DOHH2 (cell line): Measurements from ENCODE around the gene LGALS12.
"Not testable (repeated sequence)": the region's sequence is repeated elsewhere in the genome, so short reads cannot be mapped to it uniquely, and the experiment has no call there.

Source experiments
- H3F3A ChIP-seq: fragments of 200-600 bp; sonication (generic), shearing (Covaris generic); 2 replicates; pipeline ENCODE4 v1.6.0; 2016; ENCODE audit warnings: antibody characterized with exemption, mild to moderate bottlenecking; ENCODE audit not compliant: control insufficient read depth, insufficient read depth
- H3K27ac ChIP-seq: fragments of 200-600 bp; sonication (generic); 2 replicates; pipeline ENCODE4 v1.5.1; 2014; ENCODE audit warnings: low read depth, mild to moderate bottlenecking, low read length, moderate library complexity
- H3K27me3 ChIP-seq: fragments of 200-600 bp; sonication (generic); 2 replicates; pipeline ENCODE4 v1.6.1; 2014; ENCODE audit warnings: mild to moderate bottlenecking, low read length, mixed read lengths; ENCODE audit not compliant: control insufficient read depth
- H3K36me3 ChIP-seq: fragments of 200-600 bp; sonication (generic); 2 replicates; pipeline ENCODE4 v1.6.1; 2014; ENCODE audit warnings: mild to moderate bottlenecking, low read length, moderate library complexity, mixed read lengths; ENCODE audit not compliant: control insufficient read depth
- H3K4me1 ChIP-seq: fragments of 200-600 bp; sonication (generic); 2 replicates; pipeline ENCODE4 v1.6.1; 2014; ENCODE audit warnings: mild to moderate bottlenecking, low read length, mixed read lengths; ENCODE audit not compliant: control insufficient read depth
- H3K4me2 ChIP-seq: fragments of 200-600 bp; sonication (generic); 2 replicates; pipeline ENCODE4 v1.6.0; 2014; ENCODE audit warnings: mild to moderate bottlenecking, low read length, moderate library complexity
- H3K4me3 ChIP-seq: fragments of 200-600 bp; sonication (generic); 2 replicates; pipeline ENCODE4 v1.5.1; 2014; ENCODE audit warnings: mild to moderate bottlenecking, low read length, mixed read lengths
- H3K79me2 ChIP-seq: fragments of 200-600 bp; sonication (generic); 2 replicates; pipeline ENCODE4 v1.6.1; 2014; ENCODE audit warnings: mild to moderate bottlenecking, low read length, mixed read lengths; ENCODE audit not compliant: control insufficient read depth
- H3K9me2 ChIP-seq: fragments of 200-600 bp; sonication (generic); replicated peaks from 2 replicates; pipeline ENCODE4 v1.6.1; 2014; ENCODE audit warnings: mild to moderate bottlenecking, low read length, mixed read lengths; ENCODE audit not compliant: control insufficient read depth
- H3K9me3 ChIP-seq: fragments of 200-600 bp; sonication (generic); 2 replicates; pipeline ENCODE4 v1.6.1; 2014; ENCODE audit warnings: antibody characterized with exemption, low read length, mixed read lengths; ENCODE audit not compliant: control insufficient read depth, insufficient read depth
- H4K20me1 ChIP-seq: fragments of 200-600 bp; sonication (generic); 2 replicates; pipeline ENCODE4 v1.6.0; 2014; ENCODE audit warnings: low read depth, mild to moderate bottlenecking, antibody characterized with exemption, low read length, moderate library complexity; ENCODE audit not compliant: control insufficient read depth, insufficient read depth
- EZH2phosphoT487 ChIP-seq: fragments of 200-600 bp; sonication (generic); IDR thresholded peaks from 2 replicates; pipeline ENCODE4 v1.6.1; 2017; ENCODE audit warnings: borderline replicate concordance, mild to moderate bottlenecking, antibody characterized with exemption, low read length, moderate library complexity, mixed read lengths
- TF ChIP-seq, protein P1 (sequence below): fragments of 200-600 bp; sonication (generic); IDR thresholded peaks from one replicate; pipeline ENCODE4 v1.5.1; 2014; ENCODE audit warnings: antibody characterized with exemption, mild to moderate bottlenecking, low read depth, low read length; ENCODE audit not compliant: poor library complexity, severe bottlenecking

LGALS12 gene

DNA sequence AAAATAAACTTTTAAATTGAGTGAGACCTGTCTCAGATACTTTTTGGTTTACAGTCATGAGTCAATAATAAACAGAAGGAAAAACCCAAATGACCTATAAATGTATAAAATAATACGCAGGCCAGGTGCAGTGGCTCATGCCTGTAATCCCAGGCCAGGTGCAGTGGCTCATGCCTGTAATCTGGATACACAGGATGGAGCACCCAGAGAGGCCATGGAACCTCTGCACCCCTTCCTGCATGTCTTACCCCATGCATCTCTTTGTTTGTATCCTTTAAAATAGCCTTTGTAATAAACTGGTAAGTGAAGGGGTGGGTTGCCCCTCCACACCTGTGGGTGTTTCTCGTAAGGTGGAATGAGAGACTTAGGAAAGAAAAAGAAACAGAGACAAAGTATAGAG, 21.8 kb downstream of the LGALS12 start:
- no peak overlapping the region for H3K4me2 ChIP-seq
- H3K4me1 ChIP-seq, result peaks cover 12% of the 10 kb centered on the region
- no peak overlapping the region for H3K27ac ChIP-seq
- TF ChIP-seq, protein P1, sequence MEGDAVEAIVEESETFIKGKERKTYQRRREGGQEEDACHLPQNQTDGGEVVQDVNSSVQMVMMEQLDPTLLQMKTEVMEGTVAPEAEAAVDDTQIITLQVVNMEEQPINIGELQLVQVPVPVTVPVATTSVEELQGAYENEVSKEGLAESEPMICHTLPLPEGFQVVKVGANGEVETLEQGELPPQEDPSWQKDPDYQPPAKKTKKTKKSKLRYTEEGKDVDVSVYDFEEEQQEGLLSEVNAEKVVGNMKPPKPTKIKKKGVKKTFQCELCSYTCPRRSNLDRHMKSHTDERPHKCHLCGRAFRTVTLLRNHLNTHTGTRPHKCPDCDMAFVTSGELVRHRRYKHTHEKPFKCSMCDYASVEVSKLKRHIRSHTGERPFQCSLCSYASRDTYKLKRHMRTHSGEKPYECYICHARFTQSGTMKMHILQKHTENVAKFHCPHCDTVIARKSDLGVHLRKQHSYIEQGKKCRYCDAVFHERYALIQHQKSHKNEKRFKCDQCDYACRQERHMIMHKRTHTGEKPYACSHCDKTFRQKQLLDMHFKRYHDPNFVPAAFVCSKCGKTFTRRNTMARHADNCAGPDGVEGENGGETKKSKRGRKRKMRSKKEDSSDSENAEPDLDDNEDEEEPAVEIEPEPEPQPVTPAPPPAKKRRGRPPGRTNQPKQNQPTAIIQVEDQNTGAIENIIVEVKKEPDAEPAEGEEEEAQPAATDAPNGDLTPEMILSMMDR, result no peak
- H3K27me3 ChIP-seq, result no peaks in the 10 kb centered on the region
- H4K20me1 ChIP-seq, result no peaks in the 10 kb centered on the region
- no peaks in the 10 kb centered on the region for H3F3A ChIP-seq
- no peaks in the 10 kb centered on the region for H3K79me2 ChIP-seq
- peaks cover 3% of the 10 kb centered on the region; the same call in 1 of the 2 replicates for H3K9me3 ChIP-seq
- H3K9me2 ChIP-seq, result no peaks in the 10 kb centered on the region
- no peak overlapping the region for H3K4me3 ChIP-seq
- no peaks in the 10 kb centered on the region for H3K36me3 ChIP-seq

DNA sequence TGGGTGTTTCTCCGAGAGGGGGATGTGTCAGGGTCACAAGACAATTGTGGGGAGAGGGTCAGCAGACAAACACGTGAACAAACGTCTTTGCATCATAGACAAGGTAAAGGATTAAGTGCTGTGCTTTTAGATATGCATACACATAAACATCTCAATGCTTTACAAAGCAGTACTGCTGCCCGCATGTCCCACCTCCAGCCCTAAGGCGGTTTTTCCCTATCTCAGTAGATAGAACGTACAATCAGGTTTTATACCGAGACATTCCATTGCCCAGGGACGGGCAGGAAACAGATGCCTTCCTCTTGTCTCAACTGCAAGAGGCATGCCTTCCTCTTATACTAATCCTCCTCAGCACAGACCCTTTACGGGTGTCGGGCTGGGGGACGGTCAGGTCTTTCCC, 22.3 kb downstream of the LGALS12 start:
- not testable (repeated sequence) for H3K4me3 ChIP-seq, H3K79me2 ChIP-seq, H3K36me3 ChIP-seq, H3K27me3 ChIP-seq, H3K9me2 ChIP-seq, H3K9me3 ChIP-seq, H3K4me2 ChIP-seq, H4K20me1 ChIP-seq, H3F3A ChIP-seq, H3K27ac ChIP-seq
- peaks cover 12% of the 10 kb centered on the region for H3K4me1 ChIP-seq

DNA sequence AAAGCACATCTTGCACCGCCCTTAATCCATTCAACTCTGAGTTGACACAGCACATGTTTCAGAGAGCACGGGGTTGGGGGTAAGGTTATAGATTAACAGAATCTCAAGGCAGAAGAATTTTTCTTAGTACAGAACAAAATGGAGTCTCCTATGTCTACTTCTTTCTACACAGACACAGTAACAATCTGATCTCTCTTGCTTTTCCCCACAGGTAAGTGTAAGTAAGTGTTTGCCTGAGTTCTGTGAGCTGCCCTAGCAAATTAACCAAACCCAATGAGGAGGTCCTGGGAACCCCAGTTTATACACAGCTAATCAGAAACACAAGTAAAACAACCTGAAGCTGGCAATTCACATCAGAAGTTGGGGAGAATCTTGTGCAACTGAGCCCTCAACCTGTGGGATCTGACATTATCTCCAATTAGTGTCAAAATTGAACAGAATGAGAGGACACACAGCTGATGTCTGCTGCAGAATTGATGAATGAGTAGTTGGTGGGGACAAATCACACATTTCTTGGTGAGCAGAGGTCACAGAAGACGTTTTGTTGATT, 22.9 kb downstream of the LGALS12 start:
- not testable (repeated sequence) for H4K20me1 ChIP-seq, H3K9me3 ChIP-seq, H3K4me2 ChIP-seq, H3K4me3 ChIP-seq, H3F3A ChIP-seq, H3K27me3 ChIP-seq, H3K9me2 ChIP-seq, H3K79me2 ChIP-seq, H3K27ac ChIP-seq, H3K36me3 ChIP-seq
- H3K4me1 ChIP-seq, result peaks cover 12% of the 10 kb centered on the region

DNA sequence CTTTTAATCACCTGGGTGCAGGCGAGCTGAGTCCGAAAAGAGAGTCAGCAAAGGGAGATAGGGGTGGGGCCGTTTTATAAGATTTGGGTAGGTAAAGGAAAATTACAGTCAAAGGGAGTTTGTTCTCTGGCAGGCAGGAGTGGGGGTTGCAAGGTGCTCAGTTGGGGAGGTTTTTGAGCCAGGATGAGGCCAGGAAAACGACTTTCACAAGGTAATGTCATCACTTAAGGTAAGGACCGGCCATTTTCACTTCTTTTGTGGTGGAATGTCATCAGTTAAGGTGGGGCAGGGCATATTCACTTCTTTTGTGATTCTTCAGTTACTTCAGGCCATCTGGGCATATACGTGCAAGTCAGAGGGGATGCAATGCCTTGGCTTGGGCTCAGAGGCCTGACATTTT, 23.5 kb downstream of the LGALS12 start:
- H3K36me3 ChIP-seq, H3K79me2 ChIP-seq: not testable (repeated sequence)
- H3K4me1 ChIP-seq, result peaks cover 12% of the 10 kb centered on the region

DNA sequence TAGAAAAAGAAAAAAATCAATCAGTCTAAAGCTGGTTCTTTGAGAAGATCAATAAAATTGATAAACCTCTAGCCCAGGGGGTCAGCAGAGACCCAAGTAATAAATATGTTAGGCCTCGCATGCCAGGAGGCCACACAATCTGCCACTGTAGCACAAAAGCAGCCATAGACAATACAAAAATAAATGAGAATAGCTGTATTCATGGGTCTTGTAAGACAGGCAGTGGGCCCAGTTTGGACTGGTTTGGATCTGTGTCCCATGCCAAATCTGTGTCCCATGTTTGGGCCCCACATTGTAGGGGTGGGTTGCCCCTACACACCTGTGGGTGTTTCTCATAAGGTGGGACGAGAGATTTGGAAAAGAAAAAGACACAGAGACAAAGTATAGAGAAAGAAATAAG, 24.1 kb downstream of the LGALS12 start:
- no peaks in the 10 kb centered on the region for H3K36me3 ChIP-seq
- TF ChIP-seq, protein P1, result no peak
- TF ChIP-seq EZH2phosphoT487, result no peak
- no peaks in the 10 kb centered on the region for H3K9me2 ChIP-seq
- no peaks in the 10 kb centered on the region for H3K79me2 ChIP-seq
- H3K4me1 ChIP-seq, result peaks cover 12% of the 10 kb centered on the region
- H4K20me1 ChIP-seq, result no peaks in the 10 kb centered on the region
- H3K4me2 ChIP-seq, result no peak overlapping the region
- H3K27me3 ChIP-seq, result 0 out of 2 replicates have a peak, but pooled peaks cover 7% of the 10 kb centered on the region
- H3K9me3 ChIP-seq, result no peaks in the 10 kb centered on the region
- no peak overlapping the region for H3K4me3 ChIP-seq
- H3F3A ChIP-seq, result no peaks in the 10 kb centered on the region
- H3K27ac ChIP-seq, result no peak overlapping the region

More for the DNA sequence above, 23.5 kb downstream of the LGALS12 start:
- not testable (repeated sequence) for H3K9me3 ChIP-seq, H3K4me3 ChIP-seq, H3K27me3 ChIP-seq, H3K27ac ChIP-seq, H4K20me1 ChIP-seq, H3K9me2 ChIP-seq, H3F3A ChIP-seq, H3K4me2 ChIP-seq

DNA sequence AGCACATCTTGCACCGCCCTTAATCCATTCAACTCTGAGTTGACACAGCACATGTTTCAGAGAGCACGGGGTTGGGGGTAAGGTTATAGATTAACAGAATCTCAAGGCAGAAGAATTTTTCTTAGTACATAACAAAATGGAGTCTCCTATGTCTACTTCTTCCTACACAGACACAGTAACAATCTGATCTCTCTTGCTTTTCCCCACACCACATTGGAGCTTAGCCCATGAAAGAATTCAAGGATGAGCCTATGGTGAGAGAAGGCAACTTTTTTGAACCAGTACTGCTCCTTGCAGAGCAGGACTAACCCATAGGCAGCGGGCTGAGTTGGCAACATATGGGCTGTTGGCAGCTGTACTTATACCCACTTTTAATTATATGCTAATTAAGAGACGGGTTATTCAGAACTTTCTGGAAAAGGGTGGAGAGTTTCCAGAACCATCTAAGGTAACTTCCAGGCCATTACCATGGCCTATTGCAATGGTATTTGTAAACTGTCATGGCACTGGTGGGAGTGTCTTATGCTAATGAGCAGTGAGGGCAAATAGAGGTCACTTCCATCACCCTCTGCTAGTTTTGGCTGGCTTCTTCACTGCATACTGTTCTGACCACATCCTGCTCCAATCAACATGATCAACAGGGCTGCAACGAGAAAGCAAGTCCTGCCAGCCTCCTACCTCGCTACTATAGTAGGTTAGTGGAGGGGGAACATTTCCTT, 25.3 kb downstream of the LGALS12 start:
- peaks cover 12% of the 10 kb centered on the region for H3K4me1 ChIP-seq
- not testable (repeated sequence) for H3K9me3 ChIP-seq

More for the DNA sequence above, 25.3 kb downstream of the LGALS12 start:
- H3K4me3 ChIP-seq, H3K79me2 ChIP-seq, H3K9me2 ChIP-seq, H3K36me3 ChIP-seq, H3K27me3 ChIP-seq, H3K4me2 ChIP-seq, H3F3A ChIP-seq, H3K27ac ChIP-seq, H4K20me1 ChIP-seq: not testable (repeated sequence)
